Neural progenitor cell (in vitro differentiated cells): ENCODE measurements around the gene SLC38A1. TPM values are rescaled to one million over a fixed set of nuclear protein-coding genes. Genes with fewer than 3 reads are reported as not detected.

ENCODE experiments used
- DNase-seq: peaks from one replicate; pipeline ENCODE4 v3.0.0-alpha.2; 2016; ENCODE audit warnings: low spot score
- H2AFZ ChIP-seq: fragments of 200-600 bp; sonication (generic); replicated peaks from 2 replicates; pipeline ENCODE4 v1.6.1; 2016; ENCODE audit warnings: antibody characterized with exemption
- H3F3A ChIP-seq: fragments of 200-600 bp; sonication (generic); 2 replicates; pipeline ENCODE4 v1.6.1; 2016; ENCODE audit warnings: antibody characterized with exemption, low read depth
- H3K27ac ChIP-seq: fragments of 200-600 bp; sonication (generic); 2 replicates; pipeline ENCODE4 v1.5.1; 2016; ENCODE audit warnings: mild to moderate bottlenecking
- H3K27me3 ChIP-seq: fragments of 200-600 bp; sonication (generic); 2 replicates; pipeline ENCODE4 v1.6.1; 2016; ENCODE audit warnings: mild to moderate bottlenecking, moderate library complexity
- H3K36me3 ChIP-seq: fragments of 200-600 bp; sonication (generic); 2 replicates; pipeline ENCODE4 v1.5.1; 2016
- H3K4me1 ChIP-seq: fragments of 200-600 bp; sonication (generic); 2 replicates; pipeline ENCODE4 v1.6.1; 2016; ENCODE audit warnings: mixed run types
- H3K4me2 ChIP-seq: fragments of 200-600 bp; sonication (generic); 2 replicates; pipeline ENCODE4 v1.6.1; 2016
- H3K4me3 ChIP-seq: fragments of 200-600 bp; sonication (generic); 2 replicates; pipeline ENCODE4 v1.5.1; 2016
- H3K79me2 ChIP-seq: fragments of 200-600 bp; sonication (generic); 2 replicates; pipeline ENCODE4 v1.6.1; 2016; ENCODE audit warnings: low read depth
- H3K9ac ChIP-seq: fragments of 200-600 bp; sonication (generic); 2 replicates; pipeline ENCODE4 v1.6.1; 2016
- H3K9me3 ChIP-seq: fragments of 200-600 bp; sonication (generic); 2 replicates; pipeline ENCODE4 v1.5.1; 2016; ENCODE audit warnings: low read depth
- H4K20me1 ChIP-seq: fragments of 200-600 bp; sonication (generic); 2 replicates; pipeline ENCODE4 v1.6.1; 2016; ENCODE audit warnings: low read depth
- H3K27ac Mint-ChIP-seq: 3 replicates; pipeline ENCODE4 v1.8.0; 2021; ENCODE audit warnings: mixed read lengths
- H3K27me3 Mint-ChIP-seq: 2 replicates; pipeline ENCODE4 v1.8.0; 2022; ENCODE audit warnings: low read depth, mild to moderate bottlenecking, inconsistent platforms, moderate library complexity, mixed read lengths; ENCODE audit not compliant: insufficient read depth
- H3K36me3 Mint-ChIP-seq: 3 replicates; pipeline ENCODE4 v1.8.0; 2021; ENCODE audit warnings: mixed read lengths
- H3K4me1 Mint-ChIP-seq: 3 replicates; pipeline ENCODE4 v1.8.0; 2021; ENCODE audit warnings: mixed read lengths
- H3K4me3 Mint-ChIP-seq: 3 replicates; pipeline ENCODE4 v1.8.0; 2021; ENCODE audit warnings: mild to moderate bottlenecking, moderate library complexity, mixed read lengths
- H3K9me3 Mint-ChIP-seq: 3 replicates; pipeline ENCODE4 v1.8.0; 2020; ENCODE audit warnings: mixed read lengths
- CTCF ChIP-seq: fragments of 200-600 bp; sonication (generic); IDR thresholded peaks from 2 replicates; pipeline ENCODE4 v1.5.1; 2017; ENCODE audit warnings: antibody characterized with exemption, mild to moderate bottlenecking
- EZH2 ChIP-seq: fragments of 200-600 bp; sonication (generic); IDR thresholded peaks from 2 replicates; pipeline ENCODE4 v1.6.1; 2017; ENCODE audit warnings: antibody characterized with exemption, mild to moderate bottlenecking, moderate library complexity
- EZH2phosphoT487 ChIP-seq: fragments of 200-600 bp; sonication (generic); IDR thresholded peaks from 2 replicates; pipeline ENCODE4 v1.6.1; 2017; ENCODE audit warnings: antibody characterized with exemption
- total RNA-seq: library from RNA; depleted of rRNA; stranded (reverse); fragments of >200 nt; gene quantifications from 2 replicates; pipeline ENCODE4 v1.2.3, GENCODE V29; 2015; ENCODE audit warnings: low replicate concordance

SLC38A1 gene
- total RNA-seq, 1 donor from 2014 or later = 142 TPM

GRCh38 chr12:46246021-46246700 is 22.7 kb downstream of the SLC38A1 start:
- peaks cover 66% of the 10 kb centered on the region for H3K9me3 Mint-ChIP-seq
- peaks cover 18% of the 10 kb centered on the region for H3K36me3 ChIP-seq
- H3K9me3 ChIP-seq = peaks cover 4% of the 10 kb centered on the region
- no peak overlapping the region for H3K9ac ChIP-seq
- peaks cover 76% of the 10 kb centered on the region for H3K36me3 Mint-ChIP-seq
- DNase-seq = no peak
- H3K27me3 ChIP-seq = no peaks in the 10 kb centered on the region
- H3K27ac Mint-ChIP-seq = no peak overlapping the region
- H3K27ac ChIP-seq = no peak overlapping the region
- H3K27me3 Mint-ChIP-seq = peaks cover 7% of the 10 kb centered on the region
- H4K20me1 ChIP-seq = no peaks in the 10 kb centered on the region
- H3K4me2 ChIP-seq = no peak overlapping the region
- H3F3A ChIP-seq = no peaks in the 10 kb centered on the region
- H3K4me1 ChIP-seq = no peaks in the 10 kb centered on the region
- no peaks in the 10 kb centered on the region for H3K4me1 Mint-ChIP-seq
- no peak overlapping the region for H3K4me3 ChIP-seq
- no peak overlapping the region for H2AFZ ChIP-seq
- no peak overlapping the region for H3K4me3 Mint-ChIP-seq
- peaks cover 100% of the 10 kb centered on the region for H3K79me2 ChIP-seq
- TF ChIP-seq CTCF (no peak), EZH2 (no peak), EZH2phosphoT487 (no peak)

DNA sequence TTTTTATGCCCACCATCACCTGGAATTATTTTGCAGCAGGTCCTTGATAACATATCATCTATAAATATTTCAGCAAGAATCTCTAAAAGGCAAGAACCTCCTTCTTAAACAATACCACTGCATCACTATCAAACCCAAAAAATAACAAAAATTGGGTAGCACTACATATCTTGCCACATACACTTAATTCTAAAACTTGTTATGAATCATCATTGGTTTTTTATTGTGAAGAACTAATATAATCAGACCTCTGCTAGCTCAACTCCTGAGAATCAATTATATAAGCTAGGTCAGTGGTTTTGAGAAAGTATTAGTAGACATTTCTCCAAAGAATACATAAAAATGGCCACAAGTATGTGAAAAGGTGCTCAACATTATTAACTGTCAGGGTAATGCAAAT is 23.8 kb downstream of the SLC38A1 start:
- Histone ChIP-seq H3K27ac (no peak overlapping the region), H3K27me3 (no peaks in the 10 kb centered on the region), H3K4me3 (no peak overlapping the region), H3K4me1 (no peaks in the 10 kb centered on the region), H2AFZ (no peak overlapping the region), H3K79me2 (peaks cover 100% of the 10 kb centered on the region), H3K9me3 (peaks cover 4% of the 10 kb centered on the region), H4K20me1 (no peaks in the 10 kb centered on the region), H3K36me3 (peaks cover 27% of the 10 kb centered on the region), H3K4me2 (no peak overlapping the region), H3F3A (no peaks in the 10 kb centered on the region), H3K9ac (no peak overlapping the region)
- Mint-ChIP-seq H3K4me1 (no peaks in the 10 kb centered on the region), H3K4me3 (no peak overlapping the region), H3K27me3 (peaks cover 5% of the 10 kb centered on the region), H3K36me3 (peaks cover 74% of the 10 kb centered on the region), H3K9me3 (peaks cover 55% of the 10 kb centered on the region), H3K27ac (no peak overlapping the region)
- DNase-seq = no peak
- TF ChIP-seq CTCF (no peak), EZH2 (no peak), EZH2phosphoT487 (no peak)

GRCh38 chr12:46244273-46244915 is 24.4 kb downstream of the SLC38A1 start:
- Mint-ChIP-seq H3K36me3 (peaks cover 73% of the 10 kb centered on the region), H3K9me3 (peaks cover 49% of the 10 kb centered on the region), H3K27me3 (peaks cover 4% of the 10 kb centered on the region), H3K27ac (no peak overlapping the region), H3K4me1 (no peaks in the 10 kb centered on the region), H3K4me3 (no peak overlapping the region)
- no peak overlapping the region for H2AFZ ChIP-seq
- H3K36me3 ChIP-seq = peaks cover 32% of the 10 kb centered on the region
- H3F3A ChIP-seq = no peaks in the 10 kb centered on the region
- H3K4me3 ChIP-seq = no peak overlapping the region
- TF ChIP-seq CTCF = no peak
- no peak for TF ChIP-seq EZH2
- no peaks in the 10 kb centered on the region for H4K20me1 ChIP-seq
- no peak overlapping the region for H3K4me2 ChIP-seq
- DNase-seq = no peak
- H3K9ac ChIP-seq = no peak overlapping the region
- H3K4me1 ChIP-seq = no peaks in the 10 kb centered on the region
- peaks cover 4% of the 10 kb centered on the region for H3K9me3 ChIP-seq
- H3K27me3 ChIP-seq = no peaks in the 10 kb centered on the region
- peaks cover 100% of the 10 kb centered on the region for H3K79me2 ChIP-seq
- no peak overlapping the region for H3K27ac ChIP-seq
